Suppressor macrophage treated with lipopolysaccharide for 4 hours (primary cell): ENCODE measurements around the gene COLEC11.

ENCODE experiments used
- DNase-seq: peaks from one replicate; pipeline ENCODE4 v3.0.0-alpha.2; 2020

COLEC11 gene

DNA sequence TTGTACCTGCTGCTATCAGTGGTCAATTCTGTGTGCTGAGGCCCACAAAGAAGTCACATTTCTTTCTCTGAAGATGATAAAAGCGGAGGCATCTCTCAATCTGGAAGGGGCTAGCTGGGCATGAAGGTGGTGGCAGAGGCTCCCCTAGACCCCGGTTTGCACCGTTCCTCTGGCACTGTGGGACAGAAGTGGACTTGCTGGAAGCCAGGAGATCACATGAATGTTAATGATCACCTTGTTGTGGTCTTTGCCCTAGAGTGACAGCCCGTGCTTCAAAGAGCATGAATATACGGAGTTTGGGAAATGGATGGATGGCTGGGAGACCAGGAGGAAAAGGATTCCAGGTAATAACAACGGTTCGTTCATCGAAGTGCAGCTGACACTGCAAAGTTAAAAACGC lies 83.3 kb downstream of the COLEC11 start:
- no peak for DNase-seq

GRCh38 chr2:3679180-3679579 lies 84.3 kb downstream of the COLEC11 start:
- DNase-seq, result no peak

DNA sequence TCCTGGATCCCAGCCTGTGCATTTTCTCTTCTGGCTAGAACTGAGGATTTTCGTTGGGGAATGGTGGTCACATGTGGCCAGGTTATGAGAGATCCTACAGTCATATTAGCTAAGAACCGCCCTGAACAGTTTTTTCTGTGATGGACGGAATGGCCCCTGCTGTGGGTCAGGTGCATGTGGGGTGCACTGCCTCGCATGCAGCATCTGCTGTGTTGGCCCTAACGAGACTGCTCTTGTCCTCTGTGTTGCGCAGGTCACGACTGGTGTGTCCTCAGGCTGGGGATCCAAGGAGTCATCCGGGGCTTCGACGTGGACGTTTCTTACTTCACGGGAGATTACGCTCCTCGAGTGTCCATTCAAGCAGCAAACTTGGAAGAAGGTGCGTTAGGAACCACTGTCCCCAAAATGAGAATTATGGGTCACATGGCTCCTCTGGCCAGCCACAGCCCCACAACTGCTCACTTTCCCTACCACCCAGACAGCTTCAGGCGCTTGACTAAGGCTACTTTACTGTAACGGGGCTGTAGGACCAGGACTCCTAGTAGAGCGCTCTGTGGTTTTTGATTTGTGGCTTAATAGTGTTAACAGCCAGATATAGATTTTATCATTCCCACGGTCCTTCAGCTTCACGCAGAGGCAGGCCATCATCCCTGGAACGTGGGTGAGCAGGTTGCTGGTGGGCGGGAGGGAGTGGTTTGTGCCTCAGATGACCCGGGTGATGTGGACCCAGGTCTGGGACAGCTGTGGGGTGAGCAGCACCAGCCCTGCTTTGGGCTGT lies 84.9 kb downstream of the COLEC11 start:
- DNase-seq, result no peak

- DNase-seq, result no peak
Observed at GRCh38 chr2:3680548-3681345, 85.8 kb downstream of the COLEC11 start.

DNA sequence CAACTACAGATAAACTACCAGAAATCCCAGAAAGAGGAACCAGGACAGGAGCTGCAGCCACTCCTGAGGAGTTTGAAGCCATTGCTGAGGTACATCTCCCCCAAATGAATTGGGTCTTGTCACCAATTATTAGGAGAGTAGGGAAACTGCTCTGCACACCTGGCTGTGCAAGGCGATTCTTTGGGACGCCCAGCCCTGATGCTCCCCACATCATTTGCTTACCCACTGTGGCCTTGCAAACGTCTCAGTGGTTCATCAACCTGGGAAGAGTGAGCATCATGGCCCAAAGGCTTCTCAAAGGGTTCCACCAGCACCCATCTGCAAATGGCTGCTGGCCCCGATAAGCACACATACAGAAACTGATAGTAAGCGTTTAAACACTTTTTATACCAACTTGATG lies 86.7 kb downstream of the COLEC11 start:
- no peak for DNase-seq

GRCh38 chr2:3682811-3683210 lies 87.9 kb downstream of the COLEC11 start:
- DNase-seq, result no peak

GRCh38 chr2:3683748-3684454 lies 89.0 kb downstream of the COLEC11 start:
- DNase-seq, result no peak

GRCh38 chr2:3689998-3690748 lies 95.3 kb downstream of the COLEC11 start:
- no peak for DNase-seq

DNA sequence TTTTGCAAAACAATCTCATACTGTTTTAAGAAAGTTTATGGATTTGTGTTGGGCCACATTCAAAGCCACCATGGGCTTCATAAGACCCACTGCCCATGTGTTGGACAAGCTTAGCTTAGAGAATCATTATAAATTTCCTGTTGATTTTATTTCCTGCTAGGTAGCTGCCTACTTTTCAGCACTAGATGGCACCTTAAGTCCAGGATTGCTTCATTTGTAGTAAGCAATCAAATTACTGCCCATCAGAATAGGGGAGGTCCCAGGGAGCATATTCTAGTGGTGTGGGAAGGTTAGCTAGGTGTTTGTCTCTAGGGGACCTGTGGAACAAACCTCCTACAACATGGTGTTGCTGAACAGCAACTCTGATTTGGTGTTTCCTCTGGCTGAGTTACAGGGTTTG lies 97.5 kb downstream of the COLEC11 start:
- DNase-seq, result no peak
